Measurements from ENCODE around the gene PCYT2.

PCYT2 gene

DNA sequence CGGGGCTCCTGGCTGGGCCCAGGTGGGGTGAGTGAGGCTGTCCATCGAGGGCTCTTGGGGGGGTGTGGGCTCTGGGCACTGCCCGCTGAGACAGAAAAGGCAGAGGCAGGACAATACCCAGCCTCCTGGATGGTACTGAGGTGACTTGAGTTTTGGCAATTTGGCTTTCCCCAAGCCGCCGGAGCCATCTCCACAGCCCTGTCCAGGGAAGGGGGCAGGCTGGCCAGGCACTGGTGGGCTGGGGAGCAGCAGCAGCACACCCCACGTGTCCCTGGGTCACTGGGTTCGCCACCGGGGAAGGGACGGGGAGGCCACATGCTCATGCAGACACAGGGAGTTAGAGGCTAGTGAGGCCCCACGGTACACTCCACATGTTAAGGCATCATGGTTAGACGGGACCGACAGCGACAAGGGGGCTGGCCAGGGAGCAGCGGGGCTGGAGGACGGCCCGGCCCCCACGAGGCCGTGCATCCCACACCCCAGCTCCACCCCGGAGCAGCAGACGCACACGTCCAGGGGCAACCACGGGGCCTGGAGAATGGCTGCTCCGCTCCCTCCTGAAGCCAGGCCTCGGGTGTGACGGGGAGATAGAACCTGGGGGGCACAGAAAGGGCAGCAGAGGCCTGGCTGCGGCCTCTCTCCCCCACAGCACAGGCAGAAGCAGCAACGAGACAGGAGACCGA lies 43.1 kb downstream of the PCYT2 start (continued):
- TF ChIP-seq, protein P1, sequence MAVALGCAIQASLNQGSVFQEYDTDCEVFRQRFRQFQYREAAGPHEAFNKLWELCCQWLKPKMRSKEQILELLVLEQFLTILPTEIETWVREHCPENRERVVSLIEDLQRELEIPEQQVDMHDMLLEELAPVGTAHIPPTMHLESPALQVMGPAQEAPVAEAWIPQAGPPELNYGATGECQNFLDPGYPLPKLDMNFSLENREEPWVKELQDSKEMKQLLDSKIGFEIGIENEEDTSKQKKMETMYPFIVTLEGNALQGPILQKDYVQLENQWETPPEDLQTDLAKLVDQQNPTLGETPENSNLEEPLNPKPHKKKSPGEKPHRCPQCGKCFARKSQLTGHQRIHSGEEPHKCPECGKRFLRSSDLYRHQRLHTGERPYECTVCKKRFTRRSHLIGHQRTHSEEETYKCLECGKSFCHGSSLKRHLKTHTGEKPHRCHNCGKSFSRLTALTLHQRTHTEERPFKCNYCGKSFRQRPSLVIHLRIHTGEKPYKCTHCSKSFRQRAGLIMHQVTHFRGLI (tag by site-specific recombination; IDR thresholded peaks at IDR 0.05), result no peak
- TF ChIP-seq ZBTB17 (tag by site-specific recombination; IDR thresholded peaks at IDR 0.05), result no peak
- peak; percentile 89 for TF ChIP-seq GLIS1 (tag by site-specific recombination; IDR thresholded peaks at IDR 0.05)
- TF ChIP-seq, protein P2, sequence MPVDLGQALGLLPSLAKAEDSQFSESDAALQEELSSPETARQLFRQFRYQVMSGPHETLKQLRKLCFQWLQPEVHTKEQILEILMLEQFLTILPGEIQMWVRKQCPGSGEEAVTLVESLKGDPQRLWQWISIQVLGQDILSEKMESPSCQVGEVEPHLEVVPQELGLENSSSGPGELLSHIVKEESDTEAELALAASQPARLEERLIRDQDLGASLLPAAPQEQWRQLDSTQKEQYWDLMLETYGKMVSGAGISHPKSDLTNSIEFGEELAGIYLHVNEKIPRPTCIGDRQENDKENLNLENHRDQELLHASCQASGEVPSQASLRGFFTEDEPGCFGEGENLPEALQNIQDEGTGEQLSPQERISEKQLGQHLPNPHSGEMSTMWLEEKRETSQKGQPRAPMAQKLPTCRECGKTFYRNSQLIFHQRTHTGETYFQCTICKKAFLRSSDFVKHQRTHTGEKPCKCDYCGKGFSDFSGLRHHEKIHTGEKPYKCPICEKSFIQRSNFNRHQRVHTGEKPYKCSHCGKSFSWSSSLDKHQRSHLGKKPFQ (tag by site-specific recombination; IDR thresholded peaks at IDR 0.05), result no peak
- no peak for TF ChIP-seq ZNF585B (tag by site-specific recombination; IDR thresholded peaks at IDR 0.05)
- TF ChIP-seq HOXA7 (CRISPR knock-in tag; IDR thresholded peaks at IDR 0.05; ENCODE audit: borderline replicate concordance), result no peak
- no peak for TF ChIP-seq ZNF157 (tag by site-specific recombination; IDR thresholded peaks at IDR 0.05)
- TF ChIP-seq, protein P3, sequence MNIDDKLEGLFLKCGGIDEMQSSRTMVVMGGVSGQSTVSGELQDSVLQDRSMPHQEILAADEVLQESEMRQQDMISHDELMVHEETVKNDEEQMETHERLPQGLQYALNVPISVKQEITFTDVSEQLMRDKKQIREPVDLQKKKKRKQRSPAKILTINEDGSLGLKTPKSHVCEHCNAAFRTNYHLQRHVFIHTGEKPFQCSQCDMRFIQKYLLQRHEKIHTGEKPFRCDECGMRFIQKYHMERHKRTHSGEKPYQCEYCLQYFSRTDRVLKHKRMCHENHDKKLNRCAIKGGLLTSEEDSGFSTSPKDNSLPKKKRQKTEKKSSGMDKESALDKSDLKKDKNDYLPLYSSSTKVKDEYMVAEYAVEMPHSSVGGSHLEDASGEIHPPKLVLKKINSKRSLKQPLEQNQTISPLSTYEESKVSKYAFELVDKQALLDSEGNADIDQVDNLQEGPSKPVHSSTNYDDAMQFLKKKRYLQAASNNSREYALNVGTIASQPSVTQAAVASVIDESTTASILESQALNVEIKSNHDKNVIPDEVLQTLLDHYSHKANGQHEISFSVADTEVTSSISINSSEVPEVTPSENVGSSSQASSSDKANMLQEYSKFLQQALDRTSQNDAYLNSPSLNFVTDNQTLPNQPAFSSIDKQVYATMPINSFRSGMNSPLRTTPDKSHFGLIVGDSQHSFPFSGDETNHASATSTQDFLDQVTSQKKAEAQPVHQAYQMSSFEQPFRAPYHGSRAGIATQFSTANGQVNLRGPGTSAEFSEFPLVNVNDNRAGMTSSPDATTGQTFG (tag by site-specific recombination; IDR thresholded peaks at IDR 0.05; ENCODE audit: borderline replicate concordance), result no peak
- TF ChIP-seq SP3 (tag by site-specific recombination; IDR thresholded peaks at IDR 0.05), result peak; percentile 85
- TF ChIP-seq, protein P4, sequence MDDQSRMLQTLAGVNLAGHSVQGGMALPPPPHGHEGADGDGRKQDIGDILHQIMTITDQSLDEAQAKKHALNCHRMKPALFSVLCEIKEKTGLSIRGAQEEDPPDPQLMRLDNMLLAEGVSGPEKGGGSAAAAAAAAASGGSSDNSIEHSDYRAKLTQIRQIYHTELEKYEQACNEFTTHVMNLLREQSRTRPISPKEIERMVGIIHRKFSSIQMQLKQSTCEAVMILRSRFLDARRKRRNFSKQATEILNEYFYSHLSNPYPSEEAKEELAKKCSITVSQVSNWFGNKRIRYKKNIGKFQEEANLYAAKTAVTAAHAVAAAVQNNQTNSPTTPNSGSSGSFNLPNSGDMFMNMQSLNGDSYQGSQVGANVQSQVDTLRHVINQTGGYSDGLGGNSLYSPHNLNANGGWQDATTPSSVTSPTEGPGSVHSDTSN (CRISPR knock-in tag; IDR thresholded peaks at IDR 0.05), result no peak
- TF ChIP-seq, protein P5, sequence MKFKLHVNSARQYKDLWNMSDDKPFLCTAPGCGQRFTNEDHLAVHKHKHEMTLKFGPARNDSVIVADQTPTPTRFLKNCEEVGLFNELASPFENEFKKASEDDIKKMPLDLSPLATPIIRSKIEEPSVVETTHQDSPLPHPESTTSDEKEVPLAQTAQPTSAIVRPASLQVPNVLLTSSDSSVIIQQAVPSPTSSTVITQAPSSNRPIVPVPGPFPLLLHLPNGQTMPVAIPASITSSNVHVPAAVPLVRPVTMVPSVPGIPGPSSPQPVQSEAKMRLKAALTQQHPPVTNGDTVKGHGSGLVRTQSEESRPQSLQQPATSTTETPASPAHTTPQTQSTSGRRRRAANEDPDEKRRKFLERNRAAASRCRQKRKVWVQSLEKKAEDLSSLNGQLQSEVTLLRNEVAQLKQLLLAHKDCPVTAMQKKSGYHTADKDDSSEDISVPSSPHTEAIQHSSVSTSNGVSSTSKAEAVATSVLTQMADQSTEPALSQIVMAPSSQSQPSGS (tag by site-specific recombination; IDR thresholded peaks at IDR 0.05; ENCODE audit: low read depth), result no peak
- TF ChIP-seq, protein P6, sequence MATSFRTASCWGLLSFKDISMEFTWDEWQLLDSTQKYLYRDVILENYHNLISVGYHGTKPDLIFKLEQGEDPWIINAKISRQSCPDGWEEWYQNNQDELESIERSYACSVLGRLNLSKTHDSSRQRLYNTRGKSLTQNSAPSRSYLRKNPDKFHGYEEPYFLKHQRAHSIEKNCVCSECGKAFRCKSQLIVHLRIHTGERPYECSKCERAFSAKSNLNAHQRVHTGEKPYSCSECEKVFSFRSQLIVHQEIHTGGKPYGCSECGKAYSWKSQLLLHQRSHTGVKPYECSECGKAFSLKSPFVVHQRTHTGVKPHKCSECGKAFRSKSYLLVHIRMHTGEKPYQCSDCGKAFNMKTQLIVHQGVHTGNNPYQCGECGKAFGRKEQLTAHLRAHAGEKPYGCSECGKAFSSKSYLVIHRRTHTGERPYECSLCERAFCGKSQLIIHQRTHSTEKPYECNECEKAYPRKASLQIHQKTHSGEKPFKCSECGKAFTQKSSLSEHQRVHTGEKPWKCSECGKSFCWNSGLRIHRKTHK (tag by site-specific recombination; IDR thresholded peaks at IDR 0.05), result no peak
- TF ChIP-seq ZNF561 (tag by site-specific recombination; IDR thresholded peaks at IDR 0.05; ENCODE audit: borderline replicate concordance), result no peak
- TF ChIP-seq REPIN1 (tag by site-specific recombination; IDR thresholded peaks at IDR 0.05; ENCODE audit: low read depth), result no peak
- TF ChIP-seq, protein P7, sequence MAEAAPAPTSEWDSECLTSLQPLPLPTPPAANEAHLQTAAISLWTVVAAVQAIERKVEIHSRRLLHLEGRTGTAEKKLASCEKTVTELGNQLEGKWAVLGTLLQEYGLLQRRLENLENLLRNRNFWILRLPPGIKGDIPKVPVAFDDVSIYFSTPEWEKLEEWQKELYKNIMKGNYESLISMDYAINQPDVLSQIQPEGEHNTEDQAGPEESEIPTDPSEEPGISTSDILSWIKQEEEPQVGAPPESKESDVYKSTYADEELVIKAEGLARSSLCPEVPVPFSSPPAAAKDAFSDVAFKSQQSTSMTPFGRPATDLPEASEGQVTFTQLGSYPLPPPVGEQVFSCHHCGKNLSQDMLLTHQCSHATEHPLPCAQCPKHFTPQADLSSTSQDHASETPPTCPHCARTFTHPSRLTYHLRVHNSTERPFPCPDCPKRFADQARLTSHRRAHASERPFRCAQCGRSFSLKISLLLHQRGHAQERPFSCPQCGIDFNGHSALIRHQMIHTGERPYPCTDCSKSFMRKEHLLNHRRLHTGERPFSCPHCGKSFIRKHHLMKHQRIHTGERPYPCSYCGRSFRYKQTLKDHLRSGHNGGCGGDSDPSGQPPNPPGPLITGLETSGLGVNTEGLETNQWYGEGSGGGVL (tag by site-specific recombination; IDR thresholded peaks at IDR 0.05), result peak; percentile 76
- no peak for TF ChIP-seq ZNF623 (tag by site-specific recombination; IDR thresholded peaks at IDR 0.05)
- TF ChIP-seq ZBTB1 (tag by site-specific recombination; IDR thresholded peaks at IDR 0.05), result no peak
- no peak for TF ChIP-seq ZNF596 (tag by site-specific recombination; IDR thresholded peaks at IDR 0.05)
- no peak for TF ChIP-seq ZNF747 (tag by site-specific recombination; IDR thresholded peaks at IDR 0.05)
- TF ChIP-seq, protein P8, sequence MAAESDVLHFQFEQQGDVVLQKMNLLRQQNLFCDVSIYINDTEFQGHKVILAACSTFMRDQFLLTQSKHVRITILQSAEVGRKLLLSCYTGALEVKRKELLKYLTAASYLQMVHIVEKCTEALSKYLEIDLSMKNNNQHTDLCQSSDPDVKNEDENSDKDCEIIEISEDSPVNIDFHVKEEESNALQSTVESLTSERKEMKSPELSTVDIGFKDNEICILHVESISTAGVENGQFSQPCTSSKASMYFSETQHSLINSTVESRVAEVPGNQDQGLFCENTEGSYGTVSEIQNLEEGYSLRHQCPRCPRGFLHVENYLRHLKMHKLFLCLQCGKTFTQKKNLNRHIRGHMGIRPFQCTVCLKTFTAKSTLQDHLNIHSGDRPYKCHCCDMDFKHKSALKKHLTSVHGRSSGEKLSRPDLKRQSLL (tag by site-specific recombination; IDR thresholded peaks at IDR 0.05), result 0 out of 2 replicates have a peak, but pooled peaks have one; percentile 7
- TF ChIP-seq ZNF792 (tag by site-specific recombination; IDR thresholded peaks at IDR 0.05), result no peak
- TF ChIP-seq ZNF830 (tag by site-specific recombination; IDR thresholded peaks at IDR 0.05; ENCODE audit: low read depth), result no peak
- no peak for TF ChIP-seq ZNF274 (IDR thresholded peaks at IDR 0.05; ENCODE audit: low read length)
- no peak for TF ChIP-seq ZNF274 (tag by site-specific recombination; IDR thresholded peaks at IDR 0.05; ENCODE audit: borderline replicate concordance)
- TF ChIP-seq ZNF221 (tag by site-specific recombination; IDR thresholded peaks at IDR 0.05; ENCODE audit: borderline replicate concordance), result no peak
- TF ChIP-seq ZNF114 (tag by site-specific recombination; IDR thresholded peaks at IDR 0.05), result no peak

Measured in HEK293 (cell line).